Left hindlimb (tissue), 1 donor: ENCODE data around the gene CPLX1.

ENCODE experiments used
- DNase-seq: peaks from one replicate; pipeline ENCODE4 v3.0.0-alpha.2; 2018

The CPLX1 gene

GRCh38 chr4:832108-832507 is 6.2 kb upstream of the CPLX1 start:
- DNase-seq = no peak

GRCh38 chr4:831483-831805 is 5.5 kb upstream of the CPLX1 start:
- DNase-seq = no peak

- DNase-seq = no peak
These were observed 4.9 kb upstream of the CPLX1 start for GRCh38 chr4:830601-831482.

GRCh38 chr4:829761-830600 is 4.1 kb upstream of the CPLX1 start:
- no peak for DNase-seq

- DNase-seq = no peak
These were observed 3.4 kb upstream of the CPLX1 start for GRCh38 chr4:829291-829690.

GRCh38 chr4:828641-829271 is 2.8 kb upstream of the CPLX1 start:
- DNase-seq = no peak

- no peak for DNase-seq
These were observed 1.5 kb upstream of the CPLX1 start for GRCh38 chr4:827209-828081.

- DNase-seq = no peak
These were observed 729 bp upstream of the CPLX1 start for GRCh38 chr4:826508-827208.

- peak; percentile 60 for DNase-seq
These were observed 612 bp downstream of the CPLX1 start for GRCh38 chr4:825063-825970.

- DNase-seq = no peak
These were observed 1.4 kb downstream of the CPLX1 start for GRCh38 chr4:824461-825062.

GRCh38 chr4:823761-824460 is 2.0 kb downstream of the CPLX1 start:
- no peak for DNase-seq

GRCh38 chr4:823176-823760 is 2.7 kb downstream of the CPLX1 start:
- DNase-seq = no peak

GRCh38 chr4:822361-823175 is 3.4 kb downstream of the CPLX1 start:
- DNase-seq = no peak

GRCh38 chr4:821631-822030 is 4.3 kb downstream of the CPLX1 start:
- DNase-seq = no peak

GRCh38 chr4:821181-821591 is 4.7 kb downstream of the CPLX1 start:
- DNase-seq = no peak

GRCh38 chr4:820230-821172 is 5.4 kb downstream of the CPLX1 start:
- DNase-seq = no peak
